NT2/D1 (cell line): ENCODE data around the gene MMP11.

ENCODE experiments used
- DNase-seq: peaks from one replicate; pipeline ENCODE4 v3.0.0-alpha.2; 2011; ENCODE audit warnings: low read depth, low spot score
- H3K27me3 ChIP-seq: 2 replicates; pipeline ENCODE4 v1.6.0; 2011; ENCODE audit warnings: mild to moderate bottlenecking; ENCODE audit not compliant: insufficient read length, insufficient read depth
- H3K36me3 ChIP-seq: 2 replicates; pipeline ENCODE4 v1.6.1; 2011; ENCODE audit warnings: mild to moderate bottlenecking, low read length, mixed read lengths; ENCODE audit not compliant: insufficient read depth, insufficient read length
- H3K4me1 ChIP-seq: 2 replicates; pipeline ENCODE4 v1.5.1; 2011; ENCODE audit not compliant: insufficient read depth, insufficient read length
- H3K4me3 ChIP-seq: 2 replicates; pipeline ENCODE4 v1.5.1; 2011; ENCODE audit warnings: low read depth; ENCODE audit not compliant: insufficient read length
- H3K9ac ChIP-seq: 2 replicates; pipeline ENCODE4 v1.6.0; 2011; ENCODE audit warnings: low read depth; ENCODE audit not compliant: insufficient read length
- H3K9me3 ChIP-seq: 2 replicates; pipeline ENCODE4 v1.5.1; 2011; ENCODE audit warnings: mild to moderate bottlenecking, low read length; ENCODE audit not compliant: insufficient read depth
- SUZ12 ChIP-seq: IDR thresholded peaks from 2 replicates; pipeline ENCODE4 v1.6.1; 2011; ENCODE audit not compliant: insufficient read length, insufficient read depth; ENCODE audit errors: extremely low read depth
- YY1 ChIP-seq: IDR thresholded peaks from 2 replicates; pipeline ENCODE4 v1.6.1; 2011; ENCODE audit not compliant: insufficient read length, insufficient read depth
- ZNF274 ChIP-seq: IDR thresholded peaks from 2 replicates; pipeline ENCODE4 v1.6.1; 2011; ENCODE audit warnings: mild to moderate bottlenecking, low read depth, low read length

The MMP11 gene

GRCh38 chr22:23745791-23746190, 26.9 kb upstream of the MMP11 start:
- H3K4me1 ChIP-seq, result no peaks in the 10 kb centered on the region
- no peak for DNase-seq
- H3K9ac ChIP-seq, result no peak overlapping the region
- no peak overlapping the region for H3K4me3 ChIP-seq
- H3K9me3 ChIP-seq, result no peaks in the 10 kb centered on the region
- H3K36me3 ChIP-seq, result peaks cover 42% of the 10 kb centered on the region
- H3K27me3 ChIP-seq, result no peaks in the 10 kb centered on the region
- TF ChIP-seq SUZ12 (no peak), ZNF274 (no peak)

GRCh38 chr22:23749841-23750301, 22.8 kb upstream of the MMP11 start:
- no peak for DNase-seq
- Histone ChIP-seq H3K4me3 (no peak overlapping the region), H3K27me3 (no peaks in the 10 kb centered on the region), H3K4me1 (peaks cover 7% of the 10 kb centered on the region), H3K9me3 (no peaks in the 10 kb centered on the region), H3K36me3 (peaks cover 6% of the 10 kb centered on the region), H3K9ac (no peak overlapping the region)
- TF ChIP-seq YY1 (no peak), ZNF274 (no peak), SUZ12 (no peak)

GRCh38 chr22:23750367-23750713, 22.3 kb upstream of the MMP11 start:
- H3K27me3 ChIP-seq, result no peaks in the 10 kb centered on the region
- peak overlapping the region; percentile 46 for H3K9ac ChIP-seq
- no peak for TF ChIP-seq ZNF274
- TF ChIP-seq YY1, result no peak
- TF ChIP-seq SUZ12, result no peak
- peak overlapping the region; percentile 57 for H3K4me3 ChIP-seq
- peaks cover 7% of the 10 kb centered on the region for H3K4me1 ChIP-seq
- H3K9me3 ChIP-seq, result no peaks in the 10 kb centered on the region
- H3K36me3 ChIP-seq, result peaks cover under 1% of the 10 kb centered on the region
- no peak for DNase-seq

GRCh38 chr22:23750714-23751440, 21.8 kb upstream of the MMP11 start, which contains the start of gene ZNF70:
ZNF70 (minus strand) TSS chr22:23751112; CDS start chr22:23745140, 5,972 bp downstream.
- no peaks in the 10 kb centered on the region for H3K36me3 ChIP-seq
- no peak for DNase-seq
- no peaks in the 10 kb centered on the region for H3K27me3 ChIP-seq
- peak within 1 kb of the TSS; percentile 94 for H3K4me3 ChIP-seq
- peaks cover 7% of the 10 kb centered on the region for H3K4me1 ChIP-seq
- no peaks in the 10 kb centered on the region for H3K9me3 ChIP-seq
- TF ChIP-seq ZNF274 (no peak), SUZ12 (no peak), YY1 (no peak)
- H3K9ac ChIP-seq, result peak within 1 kb of the TSS; percentile 93

- Histone ChIP-seq H3K9ac (peak overlapping the region; percentile 93), H3K27me3 (no peaks in the 10 kb centered on the region), H3K9me3 (no peaks in the 10 kb centered on the region), H3K36me3 (no peaks in the 10 kb centered on the region), H3K4me1 (peaks cover 7% of the 10 kb centered on the region), H3K4me3 (peak overlapping the region; percentile 94)
- TF ChIP-seq SUZ12, result no peak
- TF ChIP-seq ZNF274, result no peak
- no peak for TF ChIP-seq YY1
- no peak for DNase-seq
These were observed 21.1 kb upstream of the MMP11 start for GRCh38 chr22:23751441-23751996.

- peak overlapping the region; percentile 24 for H3K9ac ChIP-seq
- no peaks in the 10 kb centered on the region for H3K36me3 ChIP-seq
- DNase-seq, result no peak
- no peaks in the 10 kb centered on the region for H3K9me3 ChIP-seq
- H3K4me1 ChIP-seq, result peaks cover 7% of the 10 kb centered on the region
- no peak for TF ChIP-seq ZNF274
- no peak for TF ChIP-seq YY1
- TF ChIP-seq SUZ12, result no peak
- H3K4me3 ChIP-seq, result no peak overlapping the region
- no peaks in the 10 kb centered on the region for H3K27me3 ChIP-seq
These were observed 20.5 kb upstream of the MMP11 start for GRCh38 chr22:23752090-23752691.

GRCh38 chr22:23752750-23753149, 19.9 kb upstream of the MMP11 start:
- H3K4me1 ChIP-seq, result peaks cover 7% of the 10 kb centered on the region
- no peaks in the 10 kb centered on the region for H3K36me3 ChIP-seq
- DNase-seq, result no peak
- no peaks in the 10 kb centered on the region for H3K27me3 ChIP-seq
- TF ChIP-seq YY1, result no peak
- no peak for TF ChIP-seq ZNF274
- no peak for TF ChIP-seq SUZ12
- H3K9me3 ChIP-seq, result no peaks in the 10 kb centered on the region
- no peak overlapping the region for H3K9ac ChIP-seq
- no peak overlapping the region for H3K4me3 ChIP-seq
